SJSA1 (cell line): ENCODE data around the gene TRPM4. TPM values are rescaled to one million over a fixed set of nuclear protein-coding genes. Genes with fewer than 3 reads are reported as not detected.

ENCODE experiments used
- DNase-seq, 2 experiments: peaks; one replicate each; pipeline ENCODE4 v3.0.0-alpha.2; 2015 to 2020; ENCODE audit warnings: low spot score in 2 of 2, low read depth in 1 of 2
- H3K27ac ChIP-seq: fragments of 250-450 bp; sonication (Bioruptor Pico); 2 replicates; pipeline ENCODE4 v1.5.1; 2020; ENCODE audit warnings: mild to moderate bottlenecking, moderate library complexity
- H3K27me3 ChIP-seq: fragments of 250-450 bp; sonication (Bioruptor Pico); replicated peaks from 2 replicates; pipeline ENCODE4 v1.5.1; 2020; ENCODE audit warnings: mild to moderate bottlenecking, moderate library complexity
- H3K36me3 ChIP-seq: fragments of 250-450 bp; sonication (Bioruptor Pico); 2 replicates; pipeline ENCODE4 v1.5.1; 2020; ENCODE audit warnings: mild to moderate bottlenecking
- H3K4me1 ChIP-seq: fragments of 250-450 bp; sonication (Bioruptor Pico); replicated peaks from 2 replicates; pipeline ENCODE4 v1.6.1; 2021; ENCODE audit warnings: mild to moderate bottlenecking
- H3K4me3 ChIP-seq: fragments of 250-450 bp; sonication (Bioruptor Pico); 2 replicates; pipeline ENCODE4 v1.5.1; 2020; ENCODE audit warnings: mild to moderate bottlenecking
- H3K9me3 ChIP-seq: fragments of 250-450 bp; sonication (Bioruptor Pico); replicated peaks from 2 replicates; pipeline ENCODE4 v1.5.1; 2020; ENCODE audit warnings: mild to moderate bottlenecking
- total RNA-seq: library from RNA; depleted of rRNA; stranded (reverse); fragments of >200 nt; shearing (Covaris generic); gene quantifications from 2 replicates; pipeline ENCODE4 v1.2.3, GENCODE V29; 2014; rRNA removed

Gene TRPM4
- total RNA-seq, 1 experiment from 2014 or later, result 6.8 TPM

GRCh38 chr19:49256691-49257090, 99.1 kb downstream of the TRPM4 start:
- no peak for DNase-seq
- no peaks in the 10 kb centered on the region for H3K27me3 ChIP-seq
- no peak overlapping the region for H3K4me3 ChIP-seq
- H3K4me1 ChIP-seq, result no peaks in the 10 kb centered on the region
- H3K36me3 ChIP-seq, result no peaks in the 10 kb centered on the region
- no peak overlapping the region for H3K27ac ChIP-seq
- peaks cover 7% of the 10 kb centered on the region for H3K9me3 ChIP-seq

Other genes starting within 250 kb of the TRPM4 start
- gene DHDH, start 224.1 kb upstream of the TRPM4 start, total RNA-seq, result 0.16 and 1.7 TPM in 2 replicates
- gene BAX, start 202.9 kb upstream of the TRPM4 start, total RNA-seq, result 57.4 and 75.1 TPM in 2 replicates
- 2,837 and 3,145 TPM in 2 replicates for gene FTL, start 192.5 kb upstream of the TRPM4 start, total RNA-seq
- gene GYS1, start 164.5 kb upstream of the TRPM4 start, total RNA-seq, result 19.5 and 38.2 TPM in 2 replicates
- gene RUVBL2, start 163.9 kb upstream of the TRPM4 start, total RNA-seq, result 238 and 322 TPM in 2 replicates
- gene LHB, start 140.7 kb upstream of the TRPM4 start, total RNA-seq, result 0.34 TPM in 1 of 2 replicates, not detected in the other
- gene CGB3, start 133.5 kb upstream of the TRPM4 start, total RNA-seq, result not detected in 2 replicates
- gene CGB2, start 125.9 kb upstream of the TRPM4 start, total RNA-seq, result not detected in 2 replicates
- 1.00 TPM in 1 of 2 replicates, not detected in the other for gene CGB1, start 120.9 kb upstream of the TRPM4 start, total RNA-seq
- not detected in 2 replicates for gene CGB5, start 113.9 kb upstream of the TRPM4 start, total RNA-seq
- gene CGB8, start 108.7 kb upstream of the TRPM4 start, total RNA-seq, result 0.61 TPM in 1 of 2 replicates, not detected in the other
- 0.08 TPM in 1 of 2 replicates, not detected in the other for gene CGB7, start 100.0 kb upstream of the TRPM4 start, total RNA-seq
- gene NTF4, start 93.0 kb upstream of the TRPM4 start, total RNA-seq, result not detected in 2 replicates
- gene KCNA7, start 85.1 kb upstream of the TRPM4 start, total RNA-seq, result not detected in 2 replicates
- 151 and 188 TPM in 2 replicates for gene SNRNP70, start 72.3 kb upstream of the TRPM4 start, total RNA-seq
- gene LIN7B, start 43.4 kb upstream of the TRPM4 start, total RNA-seq, result 15.9 and 21.6 TPM in 2 replicates
- 4.3 TPM in 1 of 2 replicates, not detected in the other for gene C19orf73, start 38.6 kb upstream of the TRPM4 start, total RNA-seq
- 3.4 and 3.6 TPM in 2 replicates for gene PPFIA3, start 38.2 kb upstream of the TRPM4 start, total RNA-seq
- not detected in 2 replicates for gene HRC, start 2.4 kb upstream of the TRPM4 start, total RNA-seq
- not detected in 2 replicates for gene SLC6A16, start 167.4 kb downstream of the TRPM4 start, total RNA-seq
- gene CD37, start 177.6 kb downstream of the TRPM4 start, total RNA-seq, result not detected in 2 replicates
- gene TEAD2, start 204.6 kb downstream of the TRPM4 start, total RNA-seq, result 27.7 and 33.7 TPM in 2 replicates
- 0.13 and 0.75 TPM in 2 replicates for gene DKKL1, start 206.1 kb downstream of the TRPM4 start, total RNA-seq
- gene KASH5, start 230.5 kb downstream of the TRPM4 start, total RNA-seq, result not detected in 2 replicates